HCT116 (cell line): ENCODE measurements around the gene COL12A1. TPM values are rescaled to one million over a fixed set of nuclear protein-coding genes. Genes with fewer than 3 reads are reported as not detected.

Experiments
- ATAC-seq: fragments of 200-7000 bp; cut with Tn5 transposase; 2 replicates; pipeline ENCODE4 v1.9.1; 2020; ENCODE audit warnings: mild to moderate bottlenecking, moderate library complexity
- BruUV-seq: library from RNA; stranded (reverse); fragments of 400-500 nt; replicated peaks from 2 replicates; lab custom pipeline; 2021; lab: Mats Ljungman, UMichigan
- CTCF ChIA-PET: fragments of 300-600 bp; sonication (Branson Sonifier 250); formaldehyde crosslinking; loops from one replicate; lab custom pipeline; 2021; ENCODE audit warnings: antibody characterized with exemption; lab: Charles Lee
- POLR2A ChIA-PET: fragments of 300-600, 350-600 bp; sonication (Branson Sonifier 250); formaldehyde crosslinking; loops from one replicate; lab custom pipeline; 2021; ENCODE audit warnings: antibody characterized with exemption; lab: Charles Lee
- RAD21 ChIA-PET, 2 experiments: fragments of 300-600 bp; sonication (Branson Sonifier 250); formaldehyde crosslinking; loops; one replicate each; lab custom pipeline; 2023; ENCODE audit warnings: low total read pairs in 2 of 2; ENCODE audit not compliant: uncharacterized antibody in 2 of 2, unreplicated experiment in 2 of 2, low non-redundant PET in 1 of 2; lab: Charles Lee
- DNase-seq: peaks from one replicate; pipeline ENCODE4 v3.0.0-alpha.2; 2010; ENCODE audit warnings: low read depth, low spot score
- H2AFZ ChIP-seq: fragments of 200-600 bp; shearing (Covaris generic), sonication (generic); 2 replicates; pipeline ENCODE4 v1.6.1; 2017; ENCODE audit warnings: low read depth, mixed run types, mixed read lengths, antibody characterized with exemption, low read length; ENCODE audit not compliant: poor library complexity, severe bottlenecking
- H3K27ac ChIP-seq: 2 replicates; pipeline ENCODE4 v1.5.1; 2012; ENCODE audit warnings: low read depth, low read length
- H3K27me3 ChIP-seq: fragments of 200-600 bp; sonication (generic); 2 replicates; pipeline ENCODE4 v1.6.1; 2016; ENCODE audit warnings: mixed run types, low read length, mixed read lengths; ENCODE audit not compliant: insufficient read depth
- H3K36me3 ChIP-seq, 2 experiments: fragments of 200-500 bp in 1 of 2; fragments of 200-600 bp in 1 of 2; sonication (Bioruptor generic) in 1 of 2; sonication (generic) in 1 of 2; 2 replicates each; pipeline versions ENCODE4 v1.5.1 to v1.6.1; 2014 to 2016; ENCODE audit warnings: low read length in 2 of 2, inconsistent platforms in 1 of 2, mixed read lengths in 1 of 2, mixed run types in 1 of 2; ENCODE audit not compliant: insufficient read depth in 2 of 2, control insufficient read depth in 1 of 2
- H3K4me1 ChIP-seq, 2 experiments: fragments of 200-600 bp in 1 of 2; sonication (generic) in 1 of 2; 2 replicates each; pipeline versions ENCODE4 v1.5.1 to v1.6.1; 2012 to 2017; ENCODE audit warnings: low read length in 2 of 2, inconsistent platforms in 1 of 2, mild to moderate bottlenecking in 1 of 2, mixed read lengths in 1 of 2, mixed run types in 1 of 2, moderate library complexity in 1 of 2; ENCODE audit not compliant: insufficient read depth in 2 of 2, control insufficient read depth in 1 of 2
- H3K4me2 ChIP-seq: fragments of 200-600 bp; sonication (generic); 2 replicates; pipeline ENCODE4 v1.6.1; 2017; ENCODE audit warnings: mixed run types, low read length, mixed read lengths
- H3K4me3 ChIP-seq, 2 experiments: fragments of 200-600 bp in 1 of 2; sonication (generic) in 1 of 2; replicated peaks in 1 of 2; 2 replicates each; pipeline ENCODE4 v1.5.1; 2011 to 2016; ENCODE audit warnings: low read length in 2 of 2, control low read depth in 1 of 2, low read depth in 1 of 2, mild to moderate bottlenecking in 1 of 2, mixed read lengths in 1 of 2, mixed run types in 1 of 2
- H3K79me2 ChIP-seq: fragments of 200-600 bp; sonication (generic); 2 replicates; pipeline ENCODE4 v1.6.1; 2017; ENCODE audit warnings: mild to moderate bottlenecking, mixed run types, low read length, moderate library complexity, mixed read lengths; ENCODE audit not compliant: insufficient read depth
- H3K9ac ChIP-seq: fragments of 200-600 bp; sonication (generic); 2 replicates; pipeline ENCODE4 v1.6.1; 2016; ENCODE audit warnings: low read length, mixed read lengths
- H3K9me2 ChIP-seq: fragments of 200-600 bp; sonication (generic), shearing (Covaris generic); 2 replicates; pipeline ENCODE4 v1.6.1; 2017; ENCODE audit warnings: mixed run types, mild to moderate bottlenecking, moderate library complexity; ENCODE audit not compliant: insufficient read depth
- H3K9me3 ChIP-seq, 2 experiments: fragments of 200-500 bp in 1 of 2; fragments of 200-600 bp in 1 of 2; sonication (Bioruptor generic) in 1 of 2; sonication (generic) in 1 of 2; 2 replicates each; pipeline ENCODE4 v1.6.1; 2014 to 2017; ENCODE audit warnings: low read length in 2 of 2, mixed read lengths in 2 of 2, inconsistent platforms in 1 of 2, low read depth in 1 of 2, mild to moderate bottlenecking in 1 of 2, mixed run types in 1 of 2, moderate library complexity in 1 of 2; ENCODE audit not compliant: control insufficient read depth in 1 of 2, insufficient read depth in 1 of 2
- H4K20me1 ChIP-seq: fragments of 200-600 bp; sonication (generic), shearing (Covaris generic); 2 replicates; pipeline ENCODE4 v1.6.1; 2017; ENCODE audit warnings: mixed run types, mild to moderate bottlenecking, moderate library complexity; ENCODE audit not compliant: insufficient read depth
- CBX3 ChIP-seq: IDR thresholded peaks from 2 replicates; pipeline ENCODE4 v1.6.1; 2012; ENCODE audit warnings: low read depth
- CEBPB ChIP-seq: IDR thresholded peaks from 2 replicates; pipeline ENCODE4 v1.6.1; 2012; ENCODE audit warnings: low read depth
- EGR1 ChIP-seq: IDR thresholded peaks from 2 replicates; pipeline ENCODE4 v1.6.1; 2012; ENCODE audit warnings: low read depth
- EZH2 ChIP-seq: fragments of 200-600 bp; sonication (generic); IDR thresholded peaks from 2 replicates; pipeline ENCODE4 v1.6.1; 2017; ENCODE audit warnings: antibody characterized with exemption, mixed run types
- EZH2phosphoT487 ChIP-seq: fragments of 200-600 bp; IDR thresholded peaks from 2 replicates; pipeline ENCODE4 v1.6.1; 2018; ENCODE audit warnings: antibody characterized with exemption, borderline replicate concordance
- FOSL1 ChIP-seq: IDR thresholded peaks from 2 replicates; pipeline ENCODE4 v1.6.1; 2012; ENCODE audit warnings: low read depth
- JUND ChIP-seq: IDR thresholded peaks from 2 replicates; pipeline ENCODE4 v1.6.1; 2012
- POLR2AphosphoS5 ChIP-seq: IDR thresholded peaks from 2 replicates; pipeline ENCODE4 v1.6.1; 2011; ENCODE audit warnings: mild to moderate bottlenecking, low read depth, low read length, moderate library complexity
- RAD21 ChIP-seq: IDR thresholded peaks from 2 replicates; pipeline ENCODE4 v1.6.1; 2012; ENCODE audit warnings: low read depth, mild to moderate bottlenecking
- SIN3A ChIP-seq: IDR thresholded peaks from 2 replicates; pipeline ENCODE4 v1.6.1; 2012; ENCODE audit warnings: low read depth
- SP1 ChIP-seq: IDR thresholded peaks from 2 replicates; pipeline ENCODE4 v1.6.1; 2012; ENCODE audit warnings: low read depth
- TCF7L2 ChIP-seq: IDR thresholded peaks from 2 replicates; pipeline ENCODE4 v1.7.0; 2011; ENCODE audit warnings: borderline replicate concordance, inconsistent platforms; ENCODE audit not compliant: insufficient read depth, insufficient read length; ENCODE audit errors: extremely low read depth
- YY1 ChIP-seq: IDR thresholded peaks from 2 replicates; pipeline ENCODE4 v1.6.1; 2011; ENCODE audit warnings: low read length, low read depth, moderate library complexity, mild to moderate bottlenecking; ENCODE audit not compliant: insufficient replicate concordance; ENCODE audit errors: extremely low read depth
- ZFX ChIP-seq: fragments of 450-650 bp; IDR thresholded peaks from 2 replicates; pipeline ENCODE4 v1.6.1; 2017
- ZNF274 ChIP-seq: fragments of 200-500 bp; sonication (Bioruptor generic); IDR thresholded peaks from 2 replicates; pipeline ENCODE4 v1.6.1; 2014; ENCODE audit warnings: mild to moderate bottlenecking, low read depth, low read length, inconsistent platforms
- intact Hi-C: fragments of 100-400 bp; cut with micrococcal nuclease; formaldehyde crosslinking; loops from 2 replicates; pipeline ENCODE4 v1.10.0; 2022
- total RNA-seq: library from RNA; stranded (reverse); gene quantifications from one replicate; pipeline ENCODE4 v1.2.1, GENCODE V29; 2021; ENCODE audit not compliant: unreplicated experiment
- TF ChIP-seq, protein P1 (sequence below), 3 experiments: fragments of 200-600 bp in 1 of 3; sonication (generic) in 1 of 3; IDR thresholded peaks in 2 of 3; conservative IDR thresholded peaks in 1 of 3; 2 replicates each; pipeline ENCODE4 v1.5.1; 2012 to 2017; ENCODE audit warnings: low read depth in 2 of 3, low read length in 2 of 3, antibody characterized with exemption in 1 of 3, borderline replicate concordance in 1 of 3, control low read depth in 1 of 3, mild to moderate bottlenecking in 1 of 3, mixed read lengths in 1 of 3, mixed run types in 1 of 3, moderate library complexity in 1 of 3; ENCODE audit not compliant: insufficient read depth in 1 of 3
- TF ChIP-seq, protein P2 (sequence below): IDR thresholded peaks from 2 replicates; pipeline ENCODE4 v1.6.1; 2012
- TF ChIP-seq, protein P3 (sequence below): IDR thresholded peaks from 2 replicates; pipeline ENCODE4 v1.6.1; 2012; ENCODE audit warnings: low read depth
- TF ChIP-seq, protein P4 (sequence below): IDR thresholded peaks from 2 replicates; pipeline ENCODE4 v1.6.1; 2011; ENCODE audit warnings: mild to moderate bottlenecking, low read length, moderate library complexity; ENCODE audit not compliant: insufficient replicate concordance; ENCODE audit errors: extremely low read depth

Gene COL12A1
- total RNA-seq, 1 experiment from 2014 or later: 23.5 TPM

DNA sequence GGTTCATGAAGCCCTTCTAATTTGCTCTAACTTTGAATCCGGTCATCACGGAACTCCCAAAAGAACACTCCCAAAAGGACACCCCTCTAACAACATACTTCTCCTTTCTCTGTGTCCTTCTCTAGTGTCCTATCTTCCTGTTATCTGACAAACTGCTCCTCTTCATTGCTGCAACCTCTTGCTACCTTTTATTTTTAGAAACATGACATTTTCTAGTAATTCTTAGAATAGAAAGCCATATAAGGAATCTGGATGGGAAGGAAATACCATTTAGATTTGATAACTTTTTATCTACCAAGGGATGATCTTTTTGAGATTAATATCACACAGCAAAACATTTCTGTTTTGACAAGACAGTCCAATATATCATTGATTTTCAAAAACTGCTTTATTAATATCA is 63.1 kb downstream of the COL12A1 start:
- Histone ChIP-seq H3K9me2 (no peaks in the 10 kb centered on the region), H3K9me3 (no peaks in the 10 kb centered on the region), H2AFZ (no peak overlapping the region), H3K27me3 (no peaks in the 10 kb centered on the region), H3K4me2 (no peak overlapping the region), H3K4me3 (no peak overlapping the region), H3K79me2 (no peaks in the 10 kb centered on the region), H3K36me3 (peaks cover 0 to 29% of the 10 kb centered on the region in 2 experiments; a peak in 1 of 4 replicates), H3K27ac (no peak overlapping the region), H4K20me1 (no peaks in the 10 kb centered on the region), H3K4me1 (no peaks in the 10 kb centered on the region), H3K9ac (no peak overlapping the region)
- CTCF ChIA-PET: no interaction called here
- intact Hi-C loops: no loop called here
- DNase-seq: no peak
- POLR2A ChIA-PET: no interaction called here
- ATAC-seq: no peak
- TF ChIP-seq, protein P1, sequence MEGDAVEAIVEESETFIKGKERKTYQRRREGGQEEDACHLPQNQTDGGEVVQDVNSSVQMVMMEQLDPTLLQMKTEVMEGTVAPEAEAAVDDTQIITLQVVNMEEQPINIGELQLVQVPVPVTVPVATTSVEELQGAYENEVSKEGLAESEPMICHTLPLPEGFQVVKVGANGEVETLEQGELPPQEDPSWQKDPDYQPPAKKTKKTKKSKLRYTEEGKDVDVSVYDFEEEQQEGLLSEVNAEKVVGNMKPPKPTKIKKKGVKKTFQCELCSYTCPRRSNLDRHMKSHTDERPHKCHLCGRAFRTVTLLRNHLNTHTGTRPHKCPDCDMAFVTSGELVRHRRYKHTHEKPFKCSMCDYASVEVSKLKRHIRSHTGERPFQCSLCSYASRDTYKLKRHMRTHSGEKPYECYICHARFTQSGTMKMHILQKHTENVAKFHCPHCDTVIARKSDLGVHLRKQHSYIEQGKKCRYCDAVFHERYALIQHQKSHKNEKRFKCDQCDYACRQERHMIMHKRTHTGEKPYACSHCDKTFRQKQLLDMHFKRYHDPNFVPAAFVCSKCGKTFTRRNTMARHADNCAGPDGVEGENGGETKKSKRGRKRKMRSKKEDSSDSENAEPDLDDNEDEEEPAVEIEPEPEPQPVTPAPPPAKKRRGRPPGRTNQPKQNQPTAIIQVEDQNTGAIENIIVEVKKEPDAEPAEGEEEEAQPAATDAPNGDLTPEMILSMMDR (IDR thresholded peaks at IDR 0.05 in 2 of 3, conservative IDR thresholded peaks at IDR 0.05 in 1 of 3; ENCODE audit: borderline replicate concordance in 1 of 3, insufficient read depth in 1 of 3, low read depth in 2 of 3, low read length in 2 of 3): no peak
- TF ChIP-seq TCF7L2: no peak
- no peak for TF ChIP-seq SP1
- TF ChIP-seq YY1: no peak
- no peak for TF ChIP-seq RAD21
- TF ChIP-seq CEBPB: no peak
- TF ChIP-seq, protein P2, sequence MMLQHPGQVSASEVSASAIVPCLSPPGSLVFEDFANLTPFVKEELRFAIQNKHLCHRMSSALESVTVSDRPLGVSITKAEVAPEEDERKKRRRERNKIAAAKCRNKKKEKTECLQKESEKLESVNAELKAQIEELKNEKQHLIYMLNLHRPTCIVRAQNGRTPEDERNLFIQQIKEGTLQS: no peak
- TF ChIP-seq, protein P3, sequence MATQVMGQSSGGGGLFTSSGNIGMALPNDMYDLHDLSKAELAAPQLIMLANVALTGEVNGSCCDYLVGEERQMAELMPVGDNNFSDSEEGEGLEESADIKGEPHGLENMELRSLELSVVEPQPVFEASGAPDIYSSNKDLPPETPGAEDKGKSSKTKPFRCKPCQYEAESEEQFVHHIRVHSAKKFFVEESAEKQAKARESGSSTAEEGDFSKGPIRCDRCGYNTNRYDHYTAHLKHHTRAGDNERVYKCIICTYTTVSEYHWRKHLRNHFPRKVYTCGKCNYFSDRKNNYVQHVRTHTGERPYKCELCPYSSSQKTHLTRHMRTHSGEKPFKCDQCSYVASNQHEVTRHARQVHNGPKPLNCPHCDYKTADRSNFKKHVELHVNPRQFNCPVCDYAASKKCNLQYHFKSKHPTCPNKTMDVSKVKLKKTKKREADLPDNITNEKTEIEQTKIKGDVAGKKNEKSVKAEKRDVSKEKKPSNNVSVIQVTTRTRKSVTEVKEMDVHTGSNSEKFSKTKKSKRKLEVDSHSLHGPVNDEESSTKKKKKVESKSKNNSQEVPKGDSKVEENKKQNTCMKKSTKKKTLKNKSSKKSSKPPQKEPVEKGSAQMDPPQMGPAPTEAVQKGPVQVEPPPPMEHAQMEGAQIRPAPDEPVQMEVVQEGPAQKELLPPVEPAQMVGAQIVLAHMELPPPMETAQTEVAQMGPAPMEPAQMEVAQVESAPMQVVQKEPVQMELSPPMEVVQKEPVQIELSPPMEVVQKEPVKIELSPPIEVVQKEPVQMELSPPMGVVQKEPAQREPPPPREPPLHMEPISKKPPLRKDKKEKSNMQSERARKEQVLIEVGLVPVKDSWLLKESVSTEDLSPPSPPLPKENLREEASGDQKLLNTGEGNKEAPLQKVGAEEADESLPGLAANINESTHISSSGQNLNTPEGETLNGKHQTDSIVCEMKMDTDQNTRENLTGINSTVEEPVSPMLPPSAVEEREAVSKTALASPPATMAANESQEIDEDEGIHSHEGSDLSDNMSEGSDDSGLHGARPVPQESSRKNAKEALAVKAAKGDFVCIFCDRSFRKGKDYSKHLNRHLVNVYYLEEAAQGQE: no peak
- no peak for TF ChIP-seq EZH2
- no peak for TF ChIP-seq EZH2phosphoT487
- no peak for TF ChIP-seq CBX3
- no peak for TF ChIP-seq JUND
- TF ChIP-seq FOSL1: no peak
- TF ChIP-seq SIN3A: no peak
- no peak for TF ChIP-seq ZNF274
- no peak for TF ChIP-seq EGR1
- TF ChIP-seq, protein P4, sequence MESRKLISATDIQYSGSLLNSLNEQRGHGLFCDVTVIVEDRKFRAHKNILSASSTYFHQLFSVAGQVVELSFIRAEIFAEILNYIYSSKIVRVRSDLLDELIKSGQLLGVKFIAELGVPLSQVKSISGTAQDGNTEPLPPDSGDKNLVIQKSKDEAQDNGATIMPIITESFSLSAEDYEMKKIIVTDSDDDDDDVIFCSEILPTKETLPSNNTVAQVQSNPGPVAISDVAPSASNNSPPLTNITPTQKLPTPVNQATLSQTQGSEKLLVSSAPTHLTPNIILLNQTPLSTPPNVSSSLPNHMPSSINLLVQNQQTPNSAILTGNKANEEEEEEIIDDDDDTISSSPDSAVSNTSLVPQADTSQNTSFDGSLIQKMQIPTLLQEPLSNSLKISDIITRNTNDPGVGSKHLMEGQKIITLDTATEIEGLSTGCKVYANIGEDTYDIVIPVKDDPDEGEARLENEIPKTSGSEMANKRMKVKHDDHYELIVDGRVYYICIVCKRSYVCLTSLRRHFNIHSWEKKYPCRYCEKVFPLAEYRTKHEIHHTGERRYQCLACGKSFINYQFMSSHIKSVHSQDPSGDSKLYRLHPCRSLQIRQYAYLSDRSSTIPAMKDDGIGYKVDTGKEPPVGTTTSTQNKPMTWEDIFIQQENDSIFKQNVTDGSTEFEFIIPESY: no peak
- TF ChIP-seq ZFX: no peak
- TF ChIP-seq POLR2AphosphoS5: no peak
- no TSS peak for BruUV-seq
- RAD21 ChIA-PET: no interaction called here
